NCI-H1417 treated with DMSO at 0.1 percent for 48 hours (cell line): ENCODE results near the gene PITPNC1.
A peak's percentile ranks its signal among the peaks of the same experiment; 100 is the strongest.
"Not testable (repeated sequence)": the region's sequence is repeated elsewhere in the genome, so short reads cannot be mapped to it uniquely, and the experiment has no call there.

Experiments used
- DNase-seq: peaks from one replicate; lab custom pipeline; 2025; lab: John Stamatoyannopoulos, UW

Gene PITPNC1

GRCh38 chr17:67578142-67578457 lies 201.0 kb downstream of the PITPNC1 start:
- DNase-seq = no peak

GRCh38 chr17:67578679-67579405 lies 201.8 kb downstream of the PITPNC1 start:
- not testable (repeated sequence) for DNase-seq

GRCh38 chr17:67582673-67583081 lies 205.6 kb downstream of the PITPNC1 start:
- no peak for DNase-seq

GRCh38 chr17:67585077-67585602 lies 208.1 kb downstream of the PITPNC1 start:
- peak; percentile 58 for DNase-seq

GRCh38 chr17:67588326-67588725 lies 211.2 kb downstream of the PITPNC1 start:
- DNase-seq = no peak

GRCh38 chr17:67594115-67594880 lies 217.2 kb downstream of the PITPNC1 start:
- DNase-seq = no peak

- DNase-seq = no peak
Observed at GRCh38 chr17:67600408-67600807, 223.3 kb downstream of the PITPNC1 start.

- DNase-seq = no peak
Observed at GRCh38 chr17:67601897-67602296, 224.8 kb downstream of the PITPNC1 start.

- DNase-seq = no peak
Observed at GRCh38 chr17:67602444-67602843, 225.4 kb downstream of the PITPNC1 start.

GRCh38 chr17:67602974-67603373 lies 225.9 kb downstream of the PITPNC1 start:
- no peak for DNase-seq

- no peak for DNase-seq
Observed at GRCh38 chr17:67605256-67605912, 228.3 kb downstream of the PITPNC1 start.

- DNase-seq = no peak
Observed at GRCh38 chr17:67606471-67606870, 229.4 kb downstream of the PITPNC1 start.

- no peak for DNase-seq
Observed at GRCh38 chr17:67606896-67607604, 230.0 kb downstream of the PITPNC1 start.

- no peak for DNase-seq
Observed at GRCh38 chr17:67610061-67610460, 233.0 kb downstream of the PITPNC1 start.

- no peak for DNase-seq
Observed at GRCh38 chr17:67613961-67614360, 236.9 kb downstream of the PITPNC1 start.

GRCh38 chr17:67615011-67615561 lies 238.0 kb downstream of the PITPNC1 start:
- no peak for DNase-seq

GRCh38 chr17:67615736-67616135 lies 238.7 kb downstream of the PITPNC1 start:
- DNase-seq = no peak

- DNase-seq = no peak
Observed at GRCh38 chr17:67617304-67617899, 240.3 kb downstream of the PITPNC1 start.

GRCh38 chr17:67619555-67619954 lies 242.5 kb downstream of the PITPNC1 start:
- no peak for DNase-seq

- no peak for DNase-seq
Observed at GRCh38 chr17:67620088-67620487, 243.0 kb downstream of the PITPNC1 start.

- no peak for DNase-seq
Observed at GRCh38 chr17:67620636-67621035, 243.6 kb downstream of the PITPNC1 start.
